OCI-LY7 (cell line): Measurements from ENCODE around the gene NME9. TPM values are rescaled to one million over a fixed set of nuclear protein-coding genes. Genes with fewer than 3 reads are reported as not detected.

Experiments
- BruUV-seq: library from RNA; stranded (reverse); fragments of 400-500 nt; replicated peaks from 2 replicates; lab custom pipeline; 2021; lab: Mats Ljungman, UMichigan
- CTCF ChIA-PET: fragments of 300-600 bp; sonication (Branson Sonifier 250); formaldehyde crosslinking; loops from one replicate; lab custom pipeline; 2022; ENCODE audit warnings: antibody characterized with exemption; ENCODE audit not compliant: unreplicated experiment; lab: Charles Lee
- POLR2A ChIA-PET: fragments of 300-600 bp; sonication (Branson Sonifier 250); formaldehyde crosslinking; loops from one replicate; lab custom pipeline; 2022; ENCODE audit warnings: antibody characterized with exemption; lab: Charles Lee
- DNase-seq: peaks from one replicate; pipeline ENCODE4 v3.0.0-alpha.2; 2015; ENCODE audit warnings: low spot score
- H2AFZ ChIP-seq: fragments of 200-600 bp; sonication (generic), shearing (Covaris generic); 2 replicates; pipeline ENCODE4 v1.6.1; 2014; ENCODE audit warnings: mild to moderate bottlenecking, antibody characterized with exemption, low read length, moderate library complexity
- H3K27ac ChIP-seq: fragments of 200-600 bp; sonication (generic); 2 replicates; pipeline ENCODE4 v1.5.1; 2014; ENCODE audit warnings: mixed run types, low read depth, mild to moderate bottlenecking, moderate library complexity, low read length, inconsistent platforms; ENCODE audit not compliant: poor library complexity, severe bottlenecking
- H3K36me3 ChIP-seq: fragments of 200-600 bp; sonication (generic); 2 replicates; pipeline ENCODE4 v1.6.1; 2014; ENCODE audit warnings: mild to moderate bottlenecking, antibody characterized with exemption, low read length, moderate library complexity, mixed read lengths; ENCODE audit not compliant: insufficient read depth
- H3K4me1 ChIP-seq: fragments of 200-600 bp; sonication (generic); 2 replicates; pipeline ENCODE4 v1.5.1; 2014; ENCODE audit warnings: mild to moderate bottlenecking, low read length; ENCODE audit not compliant: insufficient read depth, poor library complexity, severe bottlenecking
- H3K4me2 ChIP-seq: fragments of 200-600 bp; sonication (generic); 2 replicates; pipeline ENCODE4 v1.6.1; 2014; ENCODE audit warnings: mild to moderate bottlenecking, low read length
- H3K4me3 ChIP-seq: fragments of 200-600 bp; sonication (generic); 2 replicates; pipeline ENCODE4 v1.5.1; 2014; ENCODE audit warnings: mild to moderate bottlenecking, low read depth, low read length; ENCODE audit not compliant: poor library complexity, severe bottlenecking
- H3K79me2 ChIP-seq: fragments of 200-600 bp; sonication (generic); 2 replicates; pipeline ENCODE4 v1.6.1; 2016; ENCODE audit warnings: low read depth, mild to moderate bottlenecking, low read length, moderate library complexity, mixed read lengths; ENCODE audit not compliant: insufficient read depth
- H3K9me2 ChIP-seq: fragments of 200-600 bp; sonication (generic); 2 replicates; pipeline ENCODE4 v1.6.1; 2016; ENCODE audit warnings: mild to moderate bottlenecking, low read length, mixed read lengths; ENCODE audit not compliant: insufficient read depth
- H3K9me3 ChIP-seq: fragments of 200-600 bp; sonication (generic); 2 replicates; pipeline ENCODE4 v1.6.1; 2014; ENCODE audit warnings: mild to moderate bottlenecking, mixed run types, low read length, mixed read lengths
- H4K20me1 ChIP-seq: fragments of 200-600 bp; sonication (generic); 2 replicates; pipeline ENCODE4 v1.6.1; 2014; ENCODE audit warnings: mild to moderate bottlenecking, antibody characterized with exemption, low read length, moderate library complexity, mixed read lengths; ENCODE audit not compliant: insufficient read depth
- CTCF ChIP-seq: fragments of 200-600 bp; sonication (generic); conservative IDR thresholded peaks from 2 replicates; pipeline ENCODE4 v1.5.1; 2014; ENCODE audit warnings: mild to moderate bottlenecking, antibody characterized with exemption, low read length, moderate library complexity, mixed read lengths
- EZH2phosphoT487 ChIP-seq: fragments of 200-600 bp; sonication (generic); IDR thresholded peaks from 2 replicates; pipeline ENCODE4 v1.6.1; 2018; ENCODE audit warnings: low read depth, borderline replicate concordance, mild to moderate bottlenecking, mixed run types, antibody characterized with exemption, low read length, moderate library complexity, mixed read lengths
- intact Hi-C: fragments of 100-400 bp; cut with micrococcal nuclease; formaldehyde crosslinking; loops from one replicate; pipeline ENCODE4 v1.10.0; 2022; ENCODE audit not compliant: unreplicated experiment
- total RNA-seq, 2 experiments: library from RNA; depleted of rRNA in 1 of 2; stranded (reverse); fragments of >200 nt in 1 of 2; shearing (Covaris generic) in 1 of 2; gene quantifications; 2 replicates each; pipeline ENCODE4 v1.2.3, GENCODE V29; 2014 to 2022

NME9 gene
- total RNA-seq, 2 experiments from 2014 or later, result not detected

DNA sequence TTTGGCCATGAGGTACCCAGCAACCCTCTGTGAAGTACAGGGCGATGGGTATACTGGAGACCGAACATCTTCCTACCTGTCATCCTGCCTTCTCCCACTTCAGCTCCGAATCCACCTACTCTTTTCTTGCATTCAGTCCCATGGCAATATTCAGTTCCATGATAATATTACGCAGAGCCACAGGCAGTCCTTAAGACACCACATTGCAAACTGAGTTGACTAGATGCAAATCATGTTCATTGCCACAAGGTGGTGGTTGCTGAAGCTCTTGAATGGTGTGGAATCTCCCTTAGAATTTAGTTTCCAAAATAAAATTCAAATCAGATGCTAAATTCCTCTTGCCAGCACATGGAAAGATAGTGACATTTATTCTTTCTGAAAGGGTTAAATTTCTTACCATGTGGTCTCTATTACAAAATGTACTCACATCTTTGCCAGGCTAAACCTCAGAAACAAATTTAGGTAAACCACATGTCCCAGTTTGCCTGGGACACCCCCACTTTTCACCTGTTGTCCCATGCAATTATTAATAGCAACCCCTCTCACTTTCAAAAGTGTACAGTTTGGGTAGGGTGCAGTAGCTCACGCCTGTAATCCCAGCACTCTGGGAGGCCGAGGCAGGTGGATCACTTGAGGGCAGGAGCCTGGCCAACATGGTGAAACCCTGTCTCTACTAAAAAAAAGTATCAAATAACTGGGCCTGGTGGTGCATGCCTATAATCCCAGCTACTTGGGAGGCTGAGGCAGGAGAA, 1.7 kb upstream of the NME9 start:
- no peaks in the 10 kb centered on the region for H3K36me3 ChIP-seq
- CTCF ChIA-PET, result no interaction called here
- H3K4me2 ChIP-seq, result no peak overlapping the region
- no peak overlapping the region for H3K27ac ChIP-seq
- H3K4me3 ChIP-seq, result no peak overlapping the region
- H4K20me1 ChIP-seq, result no peaks in the 10 kb centered on the region
- no peak overlapping the region for H2AFZ ChIP-seq
- no peaks in the 10 kb centered on the region for H3K9me2 ChIP-seq
- BruUV-seq, result no TSS peak
- POLR2A ChIA-PET, result interaction anchor here (0.6 to 0.9 kb wide), 3 partner anchors 43 to 255 kb away, joined by 3 to 6 read pairs (median 4); no protein-coding TSS in a partner anchor
- H3K9me3 ChIP-seq, result no peaks in the 10 kb centered on the region
- H3K79me2 ChIP-seq, result no peaks in the 10 kb centered on the region
- TF ChIP-seq EZH2phosphoT487 (no peak), CTCF (peak; percentile 42; the same call in 1 of the 2 replicates)
- peaks cover 18% of the 10 kb centered on the region for H3K4me1 ChIP-seq
- DNase-seq, result peak; percentile 7
- intact Hi-C loops, result loop anchor here (2.0 to 5.0 kb wide), 2 partner anchors 264 to 585 kb away; no protein-coding TSS in a partner anchor

- peak overlapping the region; percentile 81 for H3K4me2 ChIP-seq
- H4K20me1 ChIP-seq, result no peaks in the 10 kb centered on the region
- H3K9me3 ChIP-seq, result no peaks in the 10 kb centered on the region
- POLR2A ChIA-PET, result no interaction called here
- no peaks in the 10 kb centered on the region for H3K36me3 ChIP-seq
- peak overlapping the region; percentile 98; the same call in 1 of the 2 replicates for H2AFZ ChIP-seq
- CTCF ChIA-PET, result no interaction called here
- no TSS peak for BruUV-seq
- H3K27ac ChIP-seq, result no peak overlapping the region
- peak overlapping the region; percentile 69 for H3K4me3 ChIP-seq
- no peaks in the 10 kb centered on the region for H3K79me2 ChIP-seq
- no peaks in the 10 kb centered on the region for H3K9me2 ChIP-seq
- intact Hi-C loops, result loop anchor here (1.0 to 5.0 kb wide), 4 partner anchors 67 to 587 kb away; no protein-coding TSS in a partner anchor
- peaks cover 18% of the 10 kb centered on the region for H3K4me1 ChIP-seq
- TF ChIP-seq CTCF (no peak), EZH2phosphoT487 (no peak)
- no peak for DNase-seq
Measured at GRCh38 chr3:138329984-138330293, 288 bp upstream of the NME9 start.

DNA sequence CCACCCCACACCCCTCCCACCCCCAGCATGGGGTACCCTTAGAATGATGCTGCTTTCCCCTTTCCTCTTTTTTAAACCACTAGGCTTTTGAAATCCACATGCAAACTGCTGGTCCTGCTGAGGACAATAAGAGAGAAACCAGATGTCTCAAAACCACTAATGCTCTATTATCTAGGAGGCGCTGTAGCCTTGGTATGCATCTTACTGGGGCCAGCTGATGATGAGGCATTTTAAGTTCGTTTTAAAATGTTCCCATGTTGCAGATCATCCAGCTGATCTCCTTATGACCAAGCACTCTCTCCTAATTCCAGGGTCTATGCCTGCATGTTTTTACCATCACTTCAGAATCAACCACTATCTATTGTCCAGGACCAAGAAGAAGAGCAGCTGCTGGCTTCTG, 1.3 kb downstream of the NME9 start:
- Histone ChIP-seq H3K27ac (no peak overlapping the region), H3K4me3 (peak overlapping the region; percentile 69), H2AFZ (peak overlapping the region; percentile 98; the same call in 1 of the 2 replicates), H4K20me1 (no peaks in the 10 kb centered on the region), H3K79me2 (no peaks in the 10 kb centered on the region), H3K4me2 (peak overlapping the region; percentile 81), H3K36me3 (no peaks in the 10 kb centered on the region), H3K4me1 (peaks cover 18% of the 10 kb centered on the region), H3K9me2 (no peaks in the 10 kb centered on the region), H3K9me3 (no peaks in the 10 kb centered on the region)
- ChIA-PET POLR2A (interaction anchor here (0.6 to 1.4 kb wide), 2 partner anchors 8 to 583 kb away, joined by 3 to 4 read pairs; no protein-coding TSS in a partner anchor), CTCF (no interaction called here)
- intact Hi-C loops, result loop anchor here (2.0 kb wide), 1 partner anchor 66 kb away; no protein-coding TSS in a partner anchor
- TF ChIP-seq EZH2phosphoT487 (no peak), CTCF (peak; percentile 56)
- BruUV-seq, result no TSS peak
- peak; percentile 30 for DNase-seq
